ENCODE measurements around the gene FBLN2. TPM values are rescaled to one million over a fixed set of nuclear protein-coding genes. Genes with fewer than 3 reads are reported as not detected.

Gene FBLN2
- total RNA-seq, 3 donors from 2014 or later (not counting 1 experiment from before 2014, with no cell fraction given) = 0.61 to 2.7 (median 1.6) TPM

- ATAC-seq = no peak
- Mint-ChIP-seq H3K27ac (no peak overlapping the region), H3K9me3 (no peaks in the 10 kb centered on the region), H3K4me3 (no peak overlapping the region), H3K4me1 (no peaks in the 10 kb centered on the region), H3K27me3 (ENCODE audit: low read depth in 2 of 2) (no peaks in the 10 kb centered on the region), H3K36me3 (no peaks in the 10 kb centered on the region)
- WGBS (ENCODE audit: insufficient coverage) = 87% methylated on average over 19 of the region's 20 CpGs
- intact Hi-C loops (cut with micrococcal nuclease) = no loop called here
- H3K36me3 ChIP-seq (ENCODE audit: control insufficient read depth, insufficient read depth, low read length) = no peaks in the 10 kb centered on the region
- no peak for DNase-seq
- H3K4me3 ChIP-seq (ENCODE audit: low read length) = no peak overlapping the region
- H3K4me1 ChIP-seq (ENCODE audit: control insufficient read depth, insufficient read depth, low read length) = no peaks in the 10 kb centered on the region
- no peak overlapping the region for H3K27ac ChIP-seq (ENCODE audit: low read length)
- H3K27me3 ChIP-seq (ENCODE audit: control insufficient read depth, insufficient read depth, low read length) = no peaks in the 10 kb centered on the region
- no peak for TF ChIP-seq CTCF (IDR thresholded peaks at IDR 0.05)
- no peaks in the 10 kb centered on the region for H3K9me3 ChIP-seq (ENCODE audit: control insufficient read depth, insufficient read depth, low read length)
Measured at GRCh38 chr3:13513051-13513912, 35.6 kb upstream of the FBLN2 start.

GRCh38 chr3:13513913-13514517, 34.9 kb upstream of the FBLN2 start:
- no peaks in the 10 kb centered on the region for H3K27me3 ChIP-seq (ENCODE audit: control insufficient read depth, insufficient read depth, low read length)
- ATAC-seq = no peak
- 80% methylated on average over 10 of the region's 10 CpGs for WGBS (ENCODE audit: insufficient coverage)
- DNase-seq = no peak
- H3K36me3 ChIP-seq (ENCODE audit: control insufficient read depth, insufficient read depth, low read length) = no peaks in the 10 kb centered on the region
- H3K4me3 Mint-ChIP-seq = no peak overlapping the region
- H3K4me1 Mint-ChIP-seq = no peaks in the 10 kb centered on the region
- intact Hi-C loops (cut with micrococcal nuclease) = no loop called here
- no peak for TF ChIP-seq CTCF (IDR thresholded peaks at IDR 0.05)
- no peaks in the 10 kb centered on the region for H3K9me3 ChIP-seq (ENCODE audit: control insufficient read depth, insufficient read depth, low read length)
- H3K27ac ChIP-seq (ENCODE audit: low read length) = no peak overlapping the region
- no peaks in the 10 kb centered on the region for H3K36me3 Mint-ChIP-seq
- H3K4me3 ChIP-seq (ENCODE audit: low read length) = no peak overlapping the region
- H3K27ac Mint-ChIP-seq = no peak overlapping the region
- no peaks in the 10 kb centered on the region for H3K9me3 Mint-ChIP-seq
- no peaks in the 10 kb centered on the region for H3K27me3 Mint-ChIP-seq (ENCODE audit: low read depth in 2 of 2)
- no peaks in the 10 kb centered on the region for H3K4me1 ChIP-seq (ENCODE audit: control insufficient read depth, insufficient read depth, low read length)

DNA sequence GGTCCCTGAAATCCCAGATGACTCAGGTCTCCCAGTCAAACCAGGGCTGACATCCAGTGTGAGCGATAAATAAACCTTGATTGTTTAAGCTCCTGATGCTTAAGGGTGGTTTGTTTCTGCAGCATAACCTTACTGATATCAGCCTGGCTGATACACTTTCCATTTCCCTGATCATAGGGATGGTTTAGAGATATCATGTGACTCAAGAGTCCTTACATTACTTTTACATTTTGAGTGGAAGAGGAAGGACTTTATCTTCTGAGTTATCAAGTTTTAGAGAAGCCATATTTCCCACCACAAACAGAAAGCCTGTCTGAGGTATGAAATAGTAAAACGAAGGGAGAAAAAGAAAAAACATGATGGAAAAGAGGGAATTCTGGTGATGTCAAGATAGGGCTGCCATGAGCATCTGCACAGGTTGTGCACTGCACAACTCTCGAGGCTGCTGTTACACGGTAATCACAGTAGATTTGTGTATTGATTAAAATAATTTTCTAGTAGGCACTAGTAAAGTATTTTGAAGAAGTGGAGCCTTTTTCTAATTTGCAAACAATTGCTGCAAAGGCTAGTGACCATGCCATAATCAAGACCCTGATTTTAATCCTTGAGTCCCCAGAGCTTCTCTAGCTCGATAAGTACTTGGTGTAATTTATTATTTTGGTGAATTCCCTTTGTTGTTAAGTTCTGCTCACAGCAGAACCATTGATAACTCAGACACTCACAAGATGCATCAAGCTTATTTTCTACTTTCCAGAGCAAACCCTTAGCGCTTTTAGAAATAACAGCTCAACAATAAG, 34.1 kb upstream of the FBLN2 start:
- 65% methylated on average over 6 of the region's 6 CpGs for whole genome bisulfite sequencing (ENCODE audit: insufficient coverage)
- Histone ChIP-seq H3K4me1 (ENCODE audit: control insufficient read depth, insufficient read depth, low read length) (no peaks in the 10 kb centered on the region), H3K9me3 (ENCODE audit: control insufficient read depth, insufficient read depth, low read length) (no peaks in the 10 kb centered on the region), H3K27me3 (ENCODE audit: control insufficient read depth, insufficient read depth, low read length) (no peaks in the 10 kb centered on the region), H3K36me3 (ENCODE audit: control insufficient read depth, insufficient read depth, low read length) (no peaks in the 10 kb centered on the region), H3K27ac (ENCODE audit: low read length) (no peak overlapping the region), H3K4me3 (ENCODE audit: low read length) (no peak overlapping the region)
- no peaks in the 10 kb centered on the region for H3K9me3 Mint-ChIP-seq
- intact Hi-C loops (cut with micrococcal nuclease) = no loop called here
- H3K27me3 Mint-ChIP-seq (ENCODE audit: low read depth in 2 of 2) = no peaks in the 10 kb centered on the region
- TF ChIP-seq CTCF (IDR thresholded peaks at IDR 0.05) = no peak
- H3K4me3 Mint-ChIP-seq = no peak overlapping the region
- no peak for ATAC-seq
- H3K36me3 Mint-ChIP-seq = no peaks in the 10 kb centered on the region
- no peak overlapping the region for H3K27ac Mint-ChIP-seq
- no peak for DNase-seq
- H3K4me1 Mint-ChIP-seq = no peaks in the 10 kb centered on the region
